Measurements from ENCODE around the gene RASGRP2.

Gene RASGRP2

DNA sequence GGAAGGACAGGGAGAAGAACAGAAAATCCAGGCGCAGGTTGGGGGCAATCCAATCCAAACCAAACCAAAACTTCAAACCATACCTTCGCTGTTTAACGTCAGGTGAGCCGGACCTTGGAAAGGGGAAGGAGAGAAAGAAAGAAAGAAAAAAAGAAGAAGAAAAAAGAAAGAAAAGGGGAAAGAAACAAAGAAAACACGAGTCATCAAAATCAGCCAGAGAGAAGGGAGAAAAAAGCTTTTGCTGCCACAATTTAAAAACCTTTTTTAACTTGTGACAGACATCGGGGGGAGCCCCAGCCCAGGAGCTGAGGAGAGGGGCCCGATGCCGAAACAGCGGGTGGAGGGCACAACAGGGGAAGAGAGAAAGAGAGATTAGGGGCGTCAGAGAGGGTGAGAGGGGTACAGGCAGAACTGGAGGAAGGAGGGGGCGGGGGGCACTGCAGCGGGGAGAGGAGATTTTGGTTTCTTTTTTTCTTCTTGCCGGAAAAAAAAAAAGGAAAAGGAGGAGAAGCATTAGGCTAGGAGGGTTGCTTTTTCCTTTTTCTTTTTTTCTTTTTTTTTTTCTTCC is 51.1 kb downstream of the RASGRP2 start:
- Histone ChIP-seq H3K27ac (ENCODE audit: insufficient read depth in 1 of 2, low read depth in 1 of 2, low read length in 2 of 2, poor library complexity in 1 of 2, severe bottlenecking in 2 of 2) (no peak overlapping the region), H3K4me1 (ENCODE audit: control extremely low read depth in 1 of 4, control insufficient read depth in 4 of 4, insufficient read depth in 4 of 4, low read length in 3 of 4) (peaks cover 3 to 42% (median 26%) of the 10 kb centered on the region in 4 experiments), H3K9me3 (ENCODE audit: control extremely low read depth in 1 of 5, control insufficient read depth in 4 of 5, insufficient read depth in 2 of 5, low read depth in 1 of 5, low read length in 4 of 5) (no peaks in the 10 kb centered on the region), H3K4me3 (ENCODE audit: control insufficient read depth in 1 of 7, extremely low read depth in 1 of 7, insufficient read depth in 4 of 7, low read depth in 2 of 7, low read length in 6 of 7) (peak overlapping the region in 3 of 7 experiments; percentile 36 to 60 (median 39)), H3K27me3 (replicated peaks in 2 of 5; ENCODE audit: control insufficient read depth in 4 of 5, insufficient read depth in 5 of 5, low read length in 4 of 5) (peaks cover 0 to 12% (median 0%) of the 10 kb centered on the region in 5 experiments), H3K36me3 (ENCODE audit: control insufficient read depth in 4 of 4, insufficient read depth in 4 of 4, low read length in 3 of 4) (no peaks in the 10 kb centered on the region)
- 0% methylated on average over 4 of the region's 13 CpGs for WGBS (ENCODE audit: insufficient coverage)
- ChIA-PET POLR2A (interaction anchor here (1.5 kb wide), 1 partner anchor 12 kb away, joined by 3 read pairs; no protein-coding TSS in a partner anchor), CTCF (interaction anchor here (0.6 to 2.3 kb wide), 5 partner anchors 12 to 242 kb away, joined by 3 to 22 read pairs (median 4); no protein-coding TSS in a partner anchor)
- peak in 1 of 3 donors; percentile 33 for DNase-seq

DNA sequence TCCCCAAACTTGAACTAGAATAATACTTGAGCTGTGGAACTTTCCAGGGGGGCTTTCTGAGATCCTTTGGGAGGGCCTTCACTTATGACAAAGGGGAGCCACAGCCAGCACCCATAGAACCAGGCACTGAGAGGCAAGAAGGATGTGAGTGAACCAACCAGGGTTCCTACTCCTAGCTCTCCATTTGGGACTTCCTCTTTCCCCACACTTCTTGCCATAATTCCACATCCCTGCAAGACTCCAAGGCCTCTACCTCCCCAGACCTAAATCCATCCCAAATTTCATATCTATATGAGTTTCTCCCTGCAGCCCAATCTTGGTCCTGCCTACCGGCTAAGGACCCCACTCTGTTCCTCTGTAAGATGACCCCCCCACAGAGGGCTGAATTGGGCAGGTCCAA is 52.4 kb downstream of the RASGRP2 start:
- Histone ChIP-seq H3K4me3 (ENCODE audit: control insufficient read depth in 1 of 7, extremely low read depth in 1 of 7, insufficient read depth in 4 of 7, low read depth in 2 of 7, low read length in 6 of 7) (no peak overlapping the region), H3K36me3 (ENCODE audit: control insufficient read depth in 4 of 4, insufficient read depth in 4 of 4, low read length in 3 of 4) (no peaks in the 10 kb centered on the region), H3K4me1 (ENCODE audit: control extremely low read depth in 1 of 4, control insufficient read depth in 4 of 4, insufficient read depth in 4 of 4, low read length in 3 of 4) (peaks cover 3 to 55% (median 32%) of the 10 kb centered on the region in 4 experiments), H3K9me3 (ENCODE audit: control extremely low read depth in 1 of 5, control insufficient read depth in 4 of 5, insufficient read depth in 2 of 5, low read depth in 1 of 5, low read length in 4 of 5) (no peaks in the 10 kb centered on the region), H3K27me3 (replicated peaks in 2 of 5; ENCODE audit: control insufficient read depth in 4 of 5, insufficient read depth in 5 of 5, low read length in 4 of 5) (peaks cover 0 to 12% (median 0%) of the 10 kb centered on the region in 5 experiments), H3K27ac (ENCODE audit: insufficient read depth in 1 of 2, low read depth in 1 of 2, low read length in 2 of 2, poor library complexity in 1 of 2, severe bottlenecking in 2 of 2) (no peak overlapping the region)
- WGBS (ENCODE audit: insufficient coverage), result 100% methylated on average over 1 of the region's 1 CpG
- ChIA-PET POLR2A (interaction anchor here (1.3 kb wide), 1 partner anchor 53 kb away, joined by 3 read pairs; no protein-coding TSS in a partner anchor), CTCF (interaction anchor here (0.6 to 2.0 kb wide), 7 partner anchors 12 to 339 kb away, joined by 3 to 16 read pairs (median 4); no protein-coding TSS in a partner anchor)
- DNase-seq, result no peak

DNA sequence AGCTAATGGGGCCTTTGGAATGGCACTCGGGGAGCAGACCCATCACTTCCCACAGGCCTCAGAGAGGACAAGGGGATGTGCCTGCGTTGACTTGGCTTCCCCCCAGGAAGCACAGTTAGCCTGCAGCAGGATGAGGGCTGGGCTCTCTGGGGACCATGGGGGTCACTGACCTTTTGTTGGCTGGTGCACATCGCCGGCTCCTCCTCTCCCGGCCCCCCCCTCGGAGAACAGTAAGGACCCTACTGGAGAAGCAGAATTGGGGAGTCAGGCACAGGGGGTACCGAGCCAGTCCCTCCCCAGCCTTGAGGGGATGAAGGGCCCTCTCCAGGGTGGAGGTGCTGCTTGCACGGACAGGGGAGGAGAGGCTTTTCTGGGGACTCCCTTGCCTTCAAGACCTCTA is 53.7 kb downstream of the RASGRP2 start:
- H3K4me3 ChIP-seq (ENCODE audit: control insufficient read depth in 1 of 7, extremely low read depth in 1 of 7, insufficient read depth in 4 of 7, low read depth in 2 of 7, low read length in 6 of 7), result no peak overlapping the region
- ChIA-PET CTCF (interaction anchor here (1.6 to 4.3 kb wide), 10 partner anchors 9 to 195 kb away, joined by 4 to 48 read pairs (median 15); no protein-coding TSS in a partner anchor), POLR2A (no interaction called here)
- no peaks in the 10 kb centered on the region for H3K9me3 ChIP-seq (ENCODE audit: control extremely low read depth in 1 of 5, control insufficient read depth in 4 of 5, insufficient read depth in 2 of 5, low read depth in 1 of 5, low read length in 4 of 5)
- WGBS (ENCODE audit: insufficient coverage), result 50% methylated on average over 6 of the region's 8 CpGs
- no peaks in the 10 kb centered on the region for H3K36me3 ChIP-seq (ENCODE audit: control insufficient read depth in 4 of 4, insufficient read depth in 4 of 4, low read length in 3 of 4)
- peaks cover 0 to 9% (median 0%) of the 10 kb centered on the region in 5 experiments for H3K27me3 ChIP-seq (replicated peaks in 2 of 5; ENCODE audit: control insufficient read depth in 4 of 5, insufficient read depth in 5 of 5, low read length in 4 of 5)
- H3K27ac ChIP-seq (ENCODE audit: insufficient read depth in 1 of 2, low read depth in 1 of 2, low read length in 2 of 2, poor library complexity in 1 of 2, severe bottlenecking in 2 of 2), result no peak overlapping the region
- DNase-seq, result no peak
- H3K4me1 ChIP-seq (ENCODE audit: control extremely low read depth in 1 of 4, control insufficient read depth in 4 of 4, insufficient read depth in 4 of 4, low read length in 3 of 4), result peaks cover 3 to 62% (median 37%) of the 10 kb centered on the region in 4 experiments

DNA sequence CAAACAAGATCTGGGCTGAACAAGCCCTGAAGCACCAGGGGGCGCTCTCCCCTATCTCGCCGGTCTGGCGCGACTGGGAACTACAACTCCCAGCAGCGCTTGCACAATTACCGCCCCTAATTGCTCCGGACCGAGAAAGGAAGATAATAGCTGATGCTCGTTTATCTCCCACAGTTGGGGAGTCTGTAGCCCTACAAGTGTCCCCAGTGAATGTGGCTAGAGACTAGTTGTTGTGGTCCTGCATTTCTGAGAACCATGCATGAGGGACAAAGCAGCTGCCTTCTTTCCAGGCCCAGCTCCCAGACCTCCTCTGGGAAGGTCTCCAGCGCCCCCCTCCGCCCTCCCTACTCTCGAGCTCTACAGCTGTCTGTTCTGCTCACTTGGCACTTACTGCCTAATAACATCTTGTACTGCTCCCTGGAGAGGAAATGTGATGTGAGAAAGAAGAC is 55.4 kb downstream of the RASGRP2 start:
- Histone ChIP-seq H3K4me1 (ENCODE audit: control extremely low read depth in 1 of 4, control insufficient read depth in 4 of 4, insufficient read depth in 4 of 4, low read length in 3 of 4) (peaks cover 3 to 58% (median 36%) of the 10 kb centered on the region in 4 experiments), H3K4me3 (ENCODE audit: control insufficient read depth in 1 of 7, extremely low read depth in 1 of 7, insufficient read depth in 4 of 7, low read depth in 2 of 7, low read length in 6 of 7) (peak overlapping the region; percentile 35 to 79 (median 58)), H3K27ac (ENCODE audit: insufficient read depth in 1 of 2, low read depth in 1 of 2, low read length in 2 of 2, poor library complexity in 1 of 2, severe bottlenecking in 2 of 2) (no peak overlapping the region), H3K9me3 (ENCODE audit: control extremely low read depth in 1 of 5, control insufficient read depth in 4 of 5, insufficient read depth in 2 of 5, low read depth in 1 of 5, low read length in 4 of 5) (no peaks in the 10 kb centered on the region), H3K27me3 (replicated peaks in 2 of 5; ENCODE audit: control insufficient read depth in 4 of 5, insufficient read depth in 5 of 5, low read length in 4 of 5) (peaks cover 0 to 6% (median 0%) of the 10 kb centered on the region in 5 experiments), H3K36me3 (ENCODE audit: control insufficient read depth in 4 of 4, insufficient read depth in 4 of 4, low read length in 3 of 4) (no peaks in the 10 kb centered on the region)
- CTCF ChIA-PET, result interaction anchor here (0.7 to 4.3 kb wide), 39 partner anchors 8 to 371 kb away, joined by 3 to 48 read pairs (median 6); partner anchors contain the start of gene PRDX5
- DNase-seq, result peak; percentile 93 to 96 (median 95)
- WGBS (ENCODE audit: insufficient coverage), result 0% methylated on average over 10 of the region's 13 CpGs
- POLR2A ChIA-PET, result interaction anchor here (1.1 kb wide), 1 partner anchor 57 kb away, joined by 3 read pairs; no protein-coding TSS in a partner anchor

DNA sequence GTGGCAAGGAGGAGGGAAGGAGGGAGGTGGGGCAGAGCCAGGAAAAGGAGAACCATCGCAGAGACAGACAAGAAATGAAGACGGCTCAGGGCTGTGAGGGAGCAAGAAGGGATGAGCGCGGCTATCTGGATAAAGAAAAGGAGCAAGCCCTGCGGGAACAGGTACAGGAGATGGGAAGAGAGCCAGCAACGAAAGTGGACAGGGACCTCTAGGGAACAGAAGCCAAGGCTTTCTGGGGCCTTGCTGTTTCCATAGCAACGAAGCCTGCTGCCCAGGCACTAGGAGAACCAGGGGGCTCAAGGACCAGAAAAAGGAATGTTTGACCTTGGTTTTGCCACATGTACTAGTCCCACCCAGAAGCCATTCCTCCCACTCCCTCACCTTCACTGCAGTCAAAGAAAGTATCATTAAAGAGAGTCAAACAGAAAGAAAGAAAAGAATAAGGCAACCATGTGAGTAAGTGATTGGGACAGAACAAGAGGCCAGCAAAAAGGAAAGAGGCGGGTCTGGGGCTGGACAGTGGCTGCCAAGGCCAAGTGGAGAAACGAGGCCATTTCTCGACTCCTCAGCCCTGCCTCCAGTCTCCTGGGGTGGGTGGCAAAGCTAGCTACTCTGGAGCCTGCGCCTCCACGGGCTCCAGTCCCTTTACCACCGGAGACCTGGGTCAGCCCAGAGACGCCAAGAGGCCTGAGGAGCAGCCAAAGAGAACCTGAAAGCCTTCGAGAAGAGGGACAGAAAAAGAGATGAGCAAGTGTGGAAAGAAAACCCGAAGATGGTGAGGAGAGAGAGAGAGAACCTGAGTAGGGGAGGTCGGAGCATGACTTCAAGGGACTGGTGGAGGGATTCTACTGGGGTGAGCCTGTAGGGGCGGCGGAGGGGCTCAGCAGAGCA is 56.1 kb downstream of the RASGRP2 start:
- H3K36me3 ChIP-seq (ENCODE audit: control insufficient read depth in 4 of 4, insufficient read depth in 4 of 4, low read length in 3 of 4), result no peaks in the 10 kb centered on the region
- H3K4me1 ChIP-seq (ENCODE audit: control extremely low read depth in 1 of 4, control insufficient read depth in 4 of 4, insufficient read depth in 4 of 4, low read length in 3 of 4), result peaks cover 3 to 54% (median 35%) of the 10 kb centered on the region in 4 experiments
- H3K4me3 ChIP-seq (ENCODE audit: control insufficient read depth in 1 of 7, extremely low read depth in 1 of 7, insufficient read depth in 4 of 7, low read depth in 2 of 7, low read length in 6 of 7), result peak overlapping the region in 3 of 7 experiments; percentile 33 to 79 (median 58)
- peak overlapping the region in 1 of 2 experiments; percentile 29 for H3K27ac ChIP-seq (ENCODE audit: insufficient read depth in 1 of 2, low read depth in 1 of 2, low read length in 2 of 2, poor library complexity in 1 of 2, severe bottlenecking in 2 of 2)
- peaks cover 0 to 6% (median 0%) of the 10 kb centered on the region in 5 experiments for H3K27me3 ChIP-seq (replicated peaks in 2 of 5; ENCODE audit: control insufficient read depth in 4 of 5, insufficient read depth in 5 of 5, low read length in 4 of 5)
- WGBS (ENCODE audit: insufficient coverage), result 47% methylated on average over 17 of the region's 19 CpGs
- CTCF ChIA-PET, result interaction anchor here (0.7 to 4.3 kb wide), 34 partner anchors 8 to 370 kb away, joined by 3 to 48 read pairs (median 6); partner anchors contain the start of gene PRDX5
- no peak for DNase-seq
- POLR2A ChIA-PET, result interaction anchor here (1.1 kb wide), 1 partner anchor 57 kb away, joined by 3 read pairs; no protein-coding TSS in a partner anchor
- H3K9me3 ChIP-seq (ENCODE audit: control extremely low read depth in 1 of 5, control insufficient read depth in 4 of 5, insufficient read depth in 2 of 5, low read depth in 1 of 5, low read length in 4 of 5), result no peaks in the 10 kb centered on the region

DNA sequence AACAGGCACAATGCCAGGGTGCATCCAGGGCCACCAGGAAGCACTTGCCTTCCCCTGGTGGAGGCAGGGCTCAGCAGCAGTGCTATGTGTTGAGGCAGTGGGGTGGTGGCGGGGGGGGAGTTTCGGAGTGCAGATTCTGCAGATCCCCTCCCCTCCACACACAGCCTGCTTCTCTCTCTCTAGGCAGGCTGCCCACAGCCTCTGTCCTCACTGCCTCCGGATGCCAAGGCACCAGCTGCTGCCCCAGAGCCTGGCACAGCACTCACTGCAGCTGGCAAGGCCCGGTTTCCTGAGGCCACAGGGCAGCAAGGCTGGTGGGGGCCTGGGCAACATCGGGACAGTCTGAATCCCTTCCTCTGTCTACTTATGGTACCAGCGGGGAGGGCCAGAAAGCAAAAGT is 56.7 kb downstream of the RASGRP2 start:
- Histone ChIP-seq H3K27me3 (replicated peaks in 2 of 5; ENCODE audit: control insufficient read depth in 4 of 5, insufficient read depth in 5 of 5, low read length in 4 of 5) (peaks cover 0 to 4% (median 0%) of the 10 kb centered on the region in 5 experiments), H3K36me3 (ENCODE audit: control insufficient read depth in 4 of 4, insufficient read depth in 4 of 4, low read length in 3 of 4) (no peaks in the 10 kb centered on the region), H3K4me1 (ENCODE audit: control extremely low read depth in 1 of 4, control insufficient read depth in 4 of 4, insufficient read depth in 4 of 4, low read length in 3 of 4) (peaks cover 0 to 50% (median 33%) of the 10 kb centered on the region in 4 experiments), H3K27ac (ENCODE audit: insufficient read depth in 1 of 2, low read depth in 1 of 2, low read length in 2 of 2, poor library complexity in 1 of 2, severe bottlenecking in 2 of 2) (peak overlapping the region in 1 of 2 experiments; percentile 29), H3K4me3 (ENCODE audit: control insufficient read depth in 1 of 7, extremely low read depth in 1 of 7, insufficient read depth in 4 of 7, low read depth in 2 of 7, low read length in 6 of 7) (peak overlapping the region in 2 of 7 experiments; percentile 33 to 79), H3K9me3 (ENCODE audit: control extremely low read depth in 1 of 5, control insufficient read depth in 4 of 5, insufficient read depth in 2 of 5, low read depth in 1 of 5, low read length in 4 of 5) (no peaks in the 10 kb centered on the region)
- WGBS (ENCODE audit: insufficient coverage), result 0% methylated on average over 2 of the region's 6 CpGs
- POLR2A ChIA-PET, result no interaction called here
- peak; percentile 36 to 92 (median 91) for DNase-seq
- CTCF ChIA-PET, result interaction anchor here (1.0 to 4.3 kb wide), 8 partner anchors 8 to 39 kb away, joined by 3 to 48 read pairs (median 8); no protein-coding TSS in a partner anchor
